NCI-H526 (cell line): ENCODE data around the gene POLD2.

Experiments
- DNase-seq, 2 experiments: peaks; one replicate each; lab custom pipeline; 2025; lab: John Stamatoyannopoulos, UW

The POLD2 gene

GRCh38 chr7:44114586-44115310, 8.6 kb downstream of the POLD2 start:
- no peak for DNase-seq

GRCh38 chr7:44113764-44114354, 9.5 kb downstream of the POLD2 start:
- DNase-seq: no peak

- DNase-seq: peak; percentile 47 to 67
Observed at GRCh38 chr7:44112997-44113763, 10.2 kb downstream of the POLD2 start.

GRCh38 chr7:44112231-44112996, 10.9 kb downstream of the POLD2 start:
- peak in 1 of 2 experiments; percentile 79 for DNase-seq

- DNase-seq: peak in 1 of 2 experiments; percentile 59
Observed at GRCh38 chr7:44111761-44112160, 11.6 kb downstream of the POLD2 start.

GRCh38 chr7:44110719-44111635, 12.4 kb downstream of the POLD2 start:
- peak in 1 of 2 experiments; percentile 16 for DNase-seq

- DNase-seq: no peak
Observed at GRCh38 chr7:44109991-44110390, 13.4 kb downstream of the POLD2 start.

GRCh38 chr7:44108768-44109750, 14.3 kb downstream of the POLD2 start:
- no peak for DNase-seq

- DNase-seq: no peak
Observed at GRCh38 chr7:44107961-44108767, 15.2 kb downstream of the POLD2 start.

- DNase-seq: no peak
Observed at GRCh38 chr7:44107116-44107960, 16.0 kb downstream of the POLD2 start.

GRCh38 chr7:44106311-44107065, 16.9 kb downstream of the POLD2 start:
- DNase-seq: no peak

GRCh38 chr7:44105832-44106231, 17.5 kb downstream of the POLD2 start:
- no peak for DNase-seq

GRCh38 chr7:44104860-44105771, 18.2 kb downstream of the POLD2 start:
- no peak for DNase-seq

- peak in 1 of 2 experiments; percentile 27 for DNase-seq
Observed at GRCh38 chr7:44103923-44104859, 19.2 kb downstream of the POLD2 start, which contains the start of gene AEBP1. Gene AEBP1, plus strand, starts transcription at chr7:44104345. Its CDS starts 321 bp downstream, at chr7:44104666.

GRCh38 chr7:44103566-44103922, 19.8 kb downstream of the POLD2 start:
- no peak for DNase-seq
